ENCODE results near the gene ACTN2. TPM values are rescaled to one million over a fixed set of nuclear protein-coding genes. Genes with fewer than 3 reads are reported as not detected.

ACTN2 gene
- total RNA-seq, 1 donor from 2014 or later, result 0.71 TPM

GRCh38 chr1:236689713-236690569 is 3.6 kb downstream of the ACTN2 start:
- DNase-seq (ENCODE audit: low spot score), result no peak

GRCh38 chr1:236691348-236691747 is 5.0 kb downstream of the ACTN2 start:
- DNase-seq (ENCODE audit: low spot score), result no peak

GRCh38 chr1:236692128-236692527 is 5.8 kb downstream of the ACTN2 start:
- no peak for DNase-seq (ENCODE audit: low spot score)

GRCh38 chr1:236692742-236693141 is 6.4 kb downstream of the ACTN2 start:
- DNase-seq (ENCODE audit: low spot score), result no peak

GRCh38 chr1:236699366-236699765 is 13.1 kb downstream of the ACTN2 start:
- no peak for DNase-seq (ENCODE audit: low spot score)

GRCh38 chr1:236700903-236701302 is 14.6 kb downstream of the ACTN2 start:
- DNase-seq (ENCODE audit: low spot score), result no peak

GRCh38 chr1:236701782-236702181 is 15.5 kb downstream of the ACTN2 start:
- no peak for DNase-seq (ENCODE audit: low spot score)

GRCh38 chr1:236702791-236703394 is 16.6 kb downstream of the ACTN2 start:
- DNase-seq (ENCODE audit: low spot score), result no peak

- DNase-seq (ENCODE audit: low spot score), result no peak
Observed at GRCh38 chr1:236705771-236706170, 19.5 kb downstream of the ACTN2 start.

- no peak for DNase-seq (ENCODE audit: low spot score)
Observed at GRCh38 chr1:236706183-236706582, 19.9 kb downstream of the ACTN2 start.

- DNase-seq (ENCODE audit: low spot score), result no peak
Observed at GRCh38 chr1:236710328-236710892, 24.1 kb downstream of the ACTN2 start.

- no peak for DNase-seq (ENCODE audit: low spot score)
Observed at GRCh38 chr1:236716160-236716559, 29.9 kb downstream of the ACTN2 start.

GRCh38 chr1:236717811-236718210 is 31.5 kb downstream of the ACTN2 start:
- no peak for DNase-seq (ENCODE audit: low spot score)

- no peak for DNase-seq (ENCODE audit: low spot score)
Observed at GRCh38 chr1:236718328-236718727, 32.0 kb downstream of the ACTN2 start.

- DNase-seq (ENCODE audit: low spot score), result no peak
Observed at GRCh38 chr1:236720206-236720605, 33.9 kb downstream of the ACTN2 start.

- DNase-seq (ENCODE audit: low spot score), result no peak
Observed at GRCh38 chr1:236720611-236721010, 34.3 kb downstream of the ACTN2 start.

GRCh38 chr1:236724049-236724448 is 37.8 kb downstream of the ACTN2 start:
- no peak for DNase-seq (ENCODE audit: low spot score)

- no peak for DNase-seq (ENCODE audit: low spot score)
Observed at GRCh38 chr1:236724506-236724905, 38.2 kb downstream of the ACTN2 start.

- DNase-seq (ENCODE audit: low spot score), result no peak
Observed at GRCh38 chr1:236725668-236726067, 39.4 kb downstream of the ACTN2 start.

- DNase-seq (ENCODE audit: low spot score), result no peak
Observed at GRCh38 chr1:236727521-236727920, 41.2 kb downstream of the ACTN2 start.

GRCh38 chr1:236728752-236729151 is 42.5 kb downstream of the ACTN2 start:
- no peak for DNase-seq (ENCODE audit: low spot score)

GRCh38 chr1:236733653-236734052 is 47.4 kb downstream of the ACTN2 start:
- DNase-seq (ENCODE audit: low spot score), result no peak

Measured in mesenteric fat pad (tissue), 1 donor.